Left colon (tissue), 2 donors: Measurements from ENCODE around the gene BRDT. TPM values are rescaled to one million over a fixed set of nuclear protein-coding genes. Genes with fewer than 3 reads are reported as not detected.

Experiments used
- ATAC-seq: fragments of 200-7000 bp; cut with Tn5 transposase; one replicate; pipeline ENCODE4 v1.9.1; 2020; ENCODE audit warnings: mild to moderate bottlenecking, moderate library complexity
- DNase-seq, 2 donors: peaks; one replicate each; pipeline ENCODE4 v3.0.0-alpha.2; 2020
- intact Hi-C, 2 donors: fragments of 100-400 bp; cut with DNase I in 1 of 2; cut with micrococcal nuclease in 1 of 2; formaldehyde crosslinking; loops; one replicate each; pipeline versions ENCODE4 v1.11.2 to v1.14.0; 2022; cut with DNase I, micrococcal nuclease
- long read RNA-seq: library from polyadenylated mRNA; unstranded; transcript quantifications from one replicate; pipeline ENCODE4 v2.0.0, GENCODE V29; 2021
- total RNA-seq, 2 donors: library from RNA; stranded (reverse); fragmentation: NEBNext Ultra II Directional; extraction: Animal tissue kit (Norgen Biotek cat#: 25700); gene quantifications; one replicate each; pipeline ENCODE4 v1.2.1, GENCODE V29; 2021
- donor health status: DM: no; HTN: no; CAD: no.
- donor health status: DM: yes; HTN: yes; CAD: no.

The BRDT gene
- not detected for total RNA-seq
- long read RNA-seq = 0 reads

- ATAC-seq (no peak), DNase-seq (no peak)
- intact Hi-C loops = no loop called here
Observed at GRCh38 chr1:91949356-91949699, at the start of gene BRDT. BRDT (plus strand) TSS chr1:91949401; CDS start chr1:91962755, 13,354 bp downstream.

DNA sequence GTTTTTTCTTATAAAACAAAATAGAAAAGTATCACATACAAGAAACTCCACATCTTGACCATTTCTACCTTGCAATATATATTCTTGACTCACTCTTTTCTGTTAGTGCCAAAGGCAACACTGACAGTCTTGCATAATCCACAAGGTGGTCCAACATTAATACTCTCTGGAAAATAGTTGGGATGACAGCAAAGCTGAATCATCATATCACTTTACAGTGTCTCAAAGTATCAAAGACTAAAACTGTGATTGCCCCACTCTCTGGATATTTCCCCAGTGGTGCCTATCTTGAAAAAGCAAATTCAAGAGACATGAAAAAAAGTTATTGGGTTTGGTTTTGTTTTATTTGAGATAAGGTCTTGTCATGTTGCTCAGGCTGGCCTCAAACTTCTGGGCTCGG lies 48.6 kb upstream of the BRDT start:
- no peak for DNase-seq
- no peak for ATAC-seq
- intact Hi-C loops = no loop called here

DNA sequence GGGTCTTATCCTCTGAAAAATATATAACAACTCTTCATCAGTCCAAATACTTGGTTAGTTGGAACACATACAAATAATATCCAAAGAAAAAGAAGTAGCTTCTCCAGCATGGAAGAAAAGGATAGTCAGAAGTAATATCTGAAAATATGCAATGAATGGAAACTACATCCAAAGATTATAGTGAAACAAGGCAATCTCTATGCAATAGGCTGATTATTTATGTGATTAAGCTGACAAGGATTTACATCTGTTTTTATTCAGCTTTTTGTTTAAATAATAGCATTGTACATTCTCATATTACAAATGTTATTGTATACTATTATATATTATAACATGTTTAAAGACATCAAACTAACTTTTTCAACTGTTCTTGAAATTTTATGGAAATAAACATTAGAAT lies 48.0 kb upstream of the BRDT start:
- intact Hi-C loops = no loop called here
- DNase-seq (no peak), ATAC-seq (no peak)

GRCh38 chr1:91912266-91912665 lies 36.9 kb upstream of the BRDT start:
- DNase-seq (no peak), ATAC-seq (no peak)
- intact Hi-C loops = no loop called here

DNA sequence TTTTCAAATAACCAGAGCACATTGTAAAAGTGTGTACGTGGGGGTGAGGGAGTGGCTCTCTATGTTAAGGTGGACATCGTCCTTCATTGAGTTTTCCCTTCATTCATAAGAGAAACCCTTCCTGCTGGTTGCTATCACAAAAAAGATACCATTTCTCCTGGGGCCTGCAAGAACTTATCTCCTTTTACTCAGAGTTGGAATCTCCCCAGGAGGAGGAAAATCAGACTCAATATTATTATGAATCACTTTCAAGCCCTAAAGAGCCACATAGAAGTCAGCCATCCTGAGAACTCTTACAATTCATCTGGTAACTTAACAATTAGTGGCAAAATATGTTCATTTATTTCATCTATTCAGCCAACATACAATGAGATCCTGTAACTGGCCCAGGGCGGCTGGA lies 36.2 kb upstream of the BRDT start:
- ATAC-seq = no peak
- intact Hi-C loops = no loop called here
- no peak for DNase-seq

DNA sequence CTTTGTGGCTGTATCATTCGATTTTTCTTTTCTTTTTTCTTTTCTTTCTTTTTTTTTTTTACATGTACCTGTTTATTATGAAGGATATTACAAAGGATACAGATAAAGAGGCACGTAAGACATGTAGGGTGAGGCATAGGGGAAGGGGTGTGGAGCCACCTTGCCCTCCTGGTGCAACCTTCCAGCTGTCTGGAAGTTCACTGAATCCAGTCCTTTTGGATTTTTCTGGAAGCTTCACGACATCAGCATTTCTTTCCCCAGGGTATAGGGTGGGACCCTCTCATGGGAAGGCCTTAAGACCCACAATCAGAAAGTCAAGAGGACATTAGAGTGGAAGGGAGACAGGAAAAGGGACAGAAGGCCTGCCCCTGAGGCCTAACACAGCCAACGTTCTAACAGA lies 33.2 kb upstream of the BRDT start:
- DNase-seq = no peak
- intact Hi-C loops = no loop called here
- ATAC-seq = no peak

DNA sequence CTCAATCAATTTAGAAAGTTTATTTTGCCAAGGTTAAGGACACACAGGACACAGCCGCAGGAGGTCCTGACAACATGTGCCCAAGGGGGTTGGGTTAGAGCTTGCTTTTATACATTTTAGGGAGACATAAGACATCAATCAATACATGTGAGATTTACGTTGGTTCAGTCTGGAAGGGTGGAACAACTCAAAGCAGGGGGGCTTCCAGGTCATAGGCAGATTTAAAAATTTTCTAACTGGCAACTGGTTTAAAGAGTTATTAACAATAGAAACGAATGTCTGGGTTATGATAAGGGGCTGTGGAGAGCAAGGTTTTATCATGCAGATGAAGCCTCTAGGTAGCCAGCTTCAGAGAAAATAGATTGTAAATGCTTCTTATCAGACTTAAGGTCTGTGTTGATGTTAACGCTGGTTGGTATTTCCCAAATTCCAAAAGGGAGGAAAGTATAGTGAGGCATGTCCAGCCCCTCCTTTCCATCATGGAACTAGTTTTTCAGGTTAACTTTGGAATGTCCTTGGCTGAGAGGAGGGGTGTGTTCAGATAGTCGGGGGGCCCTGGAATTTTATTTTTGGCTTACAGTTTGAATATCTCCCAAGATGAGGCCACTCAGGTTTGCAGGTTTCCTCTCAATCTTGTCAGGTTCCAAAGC lies 32.3 kb upstream of the BRDT start:
- intact Hi-C loops = no loop called here
- DNase-seq (no peak), ATAC-seq (no peak)

- no peak for ATAC-seq
- no peak for DNase-seq
- intact Hi-C loops = loop anchor here (10.0 kb wide), 1 partner anchor 635 kb away; no protein-coding TSS in a partner anchor
Observed at GRCh38 chr1:91919962-91920361, 29.2 kb upstream of the BRDT start.

DNA sequence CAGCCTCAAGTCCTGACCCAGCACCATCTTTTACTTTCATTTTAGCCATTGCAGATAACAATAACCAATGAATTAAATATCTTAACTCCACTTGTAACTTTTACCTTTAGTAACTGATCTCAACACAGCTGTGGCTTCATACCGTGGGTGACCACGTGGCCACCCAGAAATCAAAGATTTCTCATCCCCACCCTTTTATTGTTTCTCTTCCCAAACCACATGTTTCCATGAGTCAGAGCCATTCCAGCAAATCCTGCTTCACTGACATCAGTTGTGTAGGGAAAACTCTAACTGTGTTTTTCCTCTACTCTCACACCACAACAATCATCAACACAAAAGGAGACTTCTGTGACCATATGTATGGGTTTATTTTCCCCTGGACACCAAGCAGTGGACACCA lies 25.1 kb upstream of the BRDT start:
- intact Hi-C loops = loop anchor here (10.0 kb wide), 1 partner anchor 639 kb away; no protein-coding TSS in a partner anchor
- ATAC-seq = no peak
- DNase-seq = no peak

DNA sequence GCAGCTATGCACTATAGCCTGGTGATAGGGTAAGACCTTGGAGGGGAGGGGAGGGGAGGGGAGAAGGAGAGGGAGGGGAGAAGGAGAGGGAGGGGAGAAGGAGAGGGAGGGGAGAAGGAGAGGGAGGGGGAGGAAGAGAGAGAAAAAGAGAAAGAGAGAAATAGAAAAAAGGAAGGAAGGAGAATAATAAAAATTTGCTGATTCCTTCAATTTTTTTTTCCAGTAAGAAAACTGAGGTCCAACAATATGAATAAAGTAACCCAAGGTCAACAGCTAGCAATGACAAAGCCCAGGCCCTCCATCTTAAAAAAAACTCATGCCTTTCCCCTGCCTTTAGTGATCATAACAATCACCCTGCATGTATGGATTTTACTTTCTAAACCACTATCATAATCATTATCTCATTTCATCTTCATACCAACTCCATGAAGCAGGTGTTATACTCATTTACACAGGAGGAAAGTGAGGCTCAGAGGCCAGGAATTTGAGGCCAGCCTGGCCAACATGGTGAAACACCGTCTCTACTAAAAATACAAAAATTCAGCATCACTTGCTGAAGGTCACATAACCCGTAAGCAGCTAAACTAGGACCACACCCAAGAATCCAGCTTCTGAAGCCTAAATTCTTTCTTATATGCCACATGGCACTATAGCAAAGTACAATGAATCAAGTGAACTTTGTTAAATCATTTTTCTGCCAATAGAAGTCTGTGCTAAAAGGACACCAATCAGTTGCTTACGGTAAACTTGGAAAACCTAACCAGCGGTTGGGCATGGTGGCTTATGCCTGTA lies 23.4 kb upstream of the BRDT start:
- ATAC-seq (no peak), DNase-seq (no peak)
- intact Hi-C loops = loop anchor here (5.0 to 10.0 kb wide), 2 partner anchors 414 to 641 kb away; no protein-coding TSS in a partner anchor

DNA sequence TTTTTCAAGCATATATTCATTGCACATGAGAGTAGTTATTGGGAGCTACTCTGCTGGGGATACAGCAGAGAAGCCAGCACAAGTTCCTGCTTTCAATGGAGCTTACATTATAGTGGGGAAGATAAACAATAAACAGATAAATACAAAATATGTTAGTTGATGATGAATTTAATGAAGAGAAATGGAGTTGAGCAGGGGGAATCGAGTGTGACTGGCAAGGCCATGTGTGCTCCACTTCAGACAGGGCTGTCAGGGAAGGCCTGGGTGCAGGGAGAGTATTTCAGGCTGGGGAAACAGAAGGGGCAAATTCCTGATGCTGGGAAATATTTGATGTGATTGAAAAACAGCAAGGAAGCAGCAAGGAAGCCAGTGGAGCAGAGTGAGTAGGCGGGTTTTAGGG lies 21.2 kb upstream of the BRDT start:
- intact Hi-C loops = loop anchor here (5.0 to 10.0 kb wide), 2 partner anchors 416 to 643 kb away; no protein-coding TSS in a partner anchor
- no peak for ATAC-seq
- no peak for DNase-seq

GRCh38 chr1:91929250-91929649 lies 20.0 kb upstream of the BRDT start:
- DNase-seq (no peak), ATAC-seq (no peak)
- intact Hi-C loops = loop anchor here (5.0 to 10.0 kb wide), 2 partner anchors 417 to 644 kb away; no protein-coding TSS in a partner anchor

- intact Hi-C loops = no loop called here
- DNase-seq (no peak), ATAC-seq (no peak)
Observed at GRCh38 chr1:91937613-91938012, 11.6 kb upstream of the BRDT start.

DNA sequence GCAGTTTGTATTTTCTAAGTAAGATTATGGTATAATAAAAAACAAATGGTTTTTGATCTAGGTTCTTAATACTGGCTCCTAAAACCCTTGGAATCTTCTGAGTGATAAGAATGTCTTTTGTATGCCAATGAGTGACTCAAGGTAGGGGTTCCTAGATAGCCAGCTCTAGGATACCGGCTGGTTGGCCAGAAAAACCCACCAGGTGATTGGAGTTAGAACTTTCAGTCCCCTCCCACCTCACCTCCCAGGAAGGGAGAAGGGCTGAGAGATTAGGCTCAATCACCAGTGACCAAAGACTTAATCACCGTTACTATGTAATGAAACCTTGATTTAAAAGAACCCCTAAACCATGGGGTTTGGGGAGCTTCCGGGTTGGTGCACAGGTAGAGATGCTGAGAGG lies 8.7 kb upstream of the BRDT start:
- intact Hi-C loops = no loop called here
- ATAC-seq = no peak
- no peak for DNase-seq

DNA sequence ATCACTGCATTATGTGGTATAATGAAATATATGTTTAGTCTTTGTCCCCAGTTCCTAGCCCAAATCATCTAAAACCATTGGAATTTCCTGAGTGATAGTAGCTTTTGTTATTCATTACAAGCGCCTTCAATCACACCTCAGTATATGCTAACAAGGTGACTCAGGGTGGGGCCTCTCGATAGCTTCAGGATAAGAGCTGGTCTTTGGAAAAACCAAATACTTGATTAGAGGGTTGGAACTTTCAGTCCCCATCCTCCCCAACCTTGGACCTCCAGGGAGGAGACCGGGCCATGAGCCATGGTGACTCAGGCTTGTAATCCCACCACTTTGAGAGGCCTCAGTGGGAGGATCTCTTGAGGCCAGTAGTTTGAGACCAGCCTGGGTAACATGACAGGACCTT lies 5.1 kb upstream of the BRDT start:
- no peak for DNase-seq
- ATAC-seq = no peak
- intact Hi-C loops = no loop called here

GRCh38 chr1:91948097-91948496 lies 1.1 kb upstream of the BRDT start:
- DNase-seq (no peak), ATAC-seq (no peak)
- intact Hi-C loops = no loop called here

GRCh38 chr1:91948501-91949355 lies 473 bp upstream of the BRDT start:
- intact Hi-C loops = no loop called here
- DNase-seq = no peak
- ATAC-seq = no peak

- intact Hi-C loops = no loop called here
- ATAC-seq (no peak), DNase-seq (no peak)
Observed at GRCh38 chr1:91952187-91952586, 3.0 kb downstream of the BRDT start.

- DNase-seq = no peak
- no peak for ATAC-seq
- intact Hi-C loops = no loop called here
Observed at GRCh38 chr1:91958926-91959325, 9.7 kb downstream of the BRDT start.

DNA sequence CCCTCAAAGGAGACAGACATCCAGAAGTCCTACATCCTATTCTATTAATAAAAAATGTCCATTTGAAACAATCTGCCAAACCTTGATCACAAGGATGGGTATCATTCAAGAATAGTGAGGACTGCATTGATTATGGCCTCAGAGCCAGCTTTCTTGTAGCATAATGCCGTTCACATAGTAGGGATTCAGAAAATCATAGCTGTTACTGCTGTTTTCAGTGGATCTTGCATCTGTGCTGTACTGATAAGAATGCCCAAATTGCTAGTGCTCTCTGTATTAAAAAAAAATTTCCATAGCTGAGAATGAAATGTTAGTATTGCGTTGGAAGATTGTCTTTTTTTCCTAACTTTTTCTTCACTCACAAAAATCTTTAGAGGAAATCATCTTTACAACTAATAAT lies 19.1 kb downstream of the BRDT start:
- intact Hi-C loops = no loop called here
- DNase-seq (no peak), ATAC-seq (no peak)
